Measurements from ENCODE around the gene LCE6A.
A peak's percentile ranks its signal among the peaks of the same experiment; 100 is the strongest.

LCE6A gene

GRCh38 chr1:152876827-152877226 is 34.2 kb downstream of the LCE6A start:
- ATAC-seq = no peak

GRCh38 chr1:152878042-152878441 is 35.4 kb downstream of the LCE6A start, which contains the start of gene SMCP:
Gene SMCP, plus strand, starts transcription at chr1:152878322. Its CDS starts 6,101 bp downstream, at chr1:152884423.
- ATAC-seq = no peak
- DNase-seq = peak; percentile 42

More at GRCh38 chr1:152876827-152877226, 34.2 kb downstream of the LCE6A start:
- no peak for DNase-seq

GRCh38 chr1:152879559-152880198 is 37.0 kb downstream of the LCE6A start:
- no peak for ATAC-seq
- DNase-seq = no peak

GRCh38 chr1:152880316-152880715 is 37.7 kb downstream of the LCE6A start:
- no peak for DNase-seq
- ATAC-seq = no peak

- DNase-seq = no peak
- no peak for ATAC-seq
Measured at GRCh38 chr1:152880907-152881306, 38.3 kb downstream of the LCE6A start.

- ATAC-seq = no peak
- no peak for DNase-seq
Measured at GRCh38 chr1:152884085-152884484, 41.4 kb downstream of the LCE6A start.

- ATAC-seq = no peak
- DNase-seq = no peak
Measured at GRCh38 chr1:152884506-152884905, 41.9 kb downstream of the LCE6A start.

GRCh38 chr1:152884966-152885624 is 42.4 kb downstream of the LCE6A start:
- ATAC-seq (no peak), DNase-seq (no peak)

GRCh38 chr1:152886085-152886484 is 43.4 kb downstream of the LCE6A start:
- DNase-seq = no peak
- ATAC-seq = no peak

- no peak for DNase-seq
- ATAC-seq = peak; percentile 19
Measured at GRCh38 chr1:152886758-152887409, 44.2 kb downstream of the LCE6A start.

- DNase-seq (no peak), ATAC-seq (no peak)
Measured at GRCh38 chr1:152888126-152888525, 45.5 kb downstream of the LCE6A start.

Data from stimulated activated naive CD8-positive, alpha-beta T cell treated with anti-CD3 and anti-CD28 coated beads, Interleukin-15, Interleukin-2, amounts not matched to agents 100 U/mL and 50 U/mL, for 24 hours (primary cell).